ENCODE results near the gene LSM4.
"Not testable (repeated sequence)": the region's sequence is repeated elsewhere in the genome, so short reads cannot be mapped to it uniquely, and the experiment has no call there.

LSM4 gene

GRCh38 chr19:18340990-18341868, 18.4 kb upstream of the LSM4 start:
- DNase-seq (ENCODE audit: low read depth) = peak; percentile 66

GRCh38 chr19:18340190-18340989, 17.5 kb upstream of the LSM4 start, which contains the start of gene PGPEP1:
Gene PGPEP1 (plus strand): TSS chr19:18340598. CDS start chr19:18340682, 84 bp downstream.
- peak; percentile 74 for DNase-seq (ENCODE audit: low read depth)

- peak; percentile 58 for DNase-seq (ENCODE audit: low read depth)
Observed at GRCh38 chr19:18339723-18340122, 16.8 kb upstream of the LSM4 start.

GRCh38 chr19:18338541-18338940, 15.7 kb upstream of the LSM4 start:
- no peak for DNase-seq (ENCODE audit: low read depth)

- no peak for DNase-seq (ENCODE audit: low read depth)
Observed at GRCh38 chr19:18336121-18336520, 13.2 kb upstream of the LSM4 start.

- no peak for DNase-seq (ENCODE audit: low read depth)
Observed at GRCh38 chr19:18333680-18334079, 10.8 kb upstream of the LSM4 start.

- no peak for DNase-seq (ENCODE audit: low read depth)
Observed at GRCh38 chr19:18332917-18333530, 10.1 kb upstream of the LSM4 start.

- no peak for DNase-seq (ENCODE audit: low read depth)
Observed at GRCh38 chr19:18330868-18331267, 8.0 kb upstream of the LSM4 start.

GRCh38 chr19:18329035-18329376, 6.1 kb upstream of the LSM4 start:
- no peak for DNase-seq (ENCODE audit: low read depth)

- DNase-seq (ENCODE audit: low read depth) = peak; percentile 98
Observed at GRCh38 chr19:18328340-18329034, 5.6 kb upstream of the LSM4 start.

GRCh38 chr19:18326772-18327171, 3.9 kb upstream of the LSM4 start:
- no peak for DNase-seq (ENCODE audit: low read depth)

GRCh38 chr19:18324373-18324731, 1.5 kb upstream of the LSM4 start:
- not testable (repeated sequence) for DNase-seq (ENCODE audit: low read depth)

- DNase-seq (ENCODE audit: low read depth) = peak; percentile 78
Observed at GRCh38 chr19:18322318-18322758, 538 bp downstream of the LSM4 start.

- no peak for DNase-seq (ENCODE audit: low read depth)
Observed at GRCh38 chr19:18321734-18322102, 1.2 kb downstream of the LSM4 start.

- no peak for DNase-seq (ENCODE audit: low read depth)
Observed at GRCh38 chr19:18320865-18321733, 1.8 kb downstream of the LSM4 start.

GRCh38 chr19:18319591-18320135, 3.2 kb downstream of the LSM4 start:
- DNase-seq (ENCODE audit: low read depth) = no peak

- DNase-seq (ENCODE audit: low read depth) = no peak
Observed at GRCh38 chr19:18317961-18318800, 4.7 kb downstream of the LSM4 start.

- DNase-seq (ENCODE audit: low read depth) = no peak
Observed at GRCh38 chr19:18313398-18313797, 9.5 kb downstream of the LSM4 start.

GRCh38 chr19:18312092-18312534, 10.8 kb downstream of the LSM4 start:
- no peak for DNase-seq (ENCODE audit: low read depth)
